MG63 (cell line): ENCODE data around the gene TMEM178B. TPM values are rescaled to one million over a fixed set of nuclear protein-coding genes. Genes with fewer than 3 reads are reported as not detected.

Experiments
- DNase-seq: peaks from one replicate; pipeline ENCODE4 v3.0.0-alpha.2; 2020
- H3K27me3 ChIP-seq: fragments of 250-450 bp; sonication (Bioruptor Pico); 2 replicates; pipeline ENCODE4 v1.5.1; 2020; ENCODE audit warnings: mild to moderate bottlenecking, moderate library complexity
- H3K36me3 ChIP-seq: fragments of 250-450 bp; sonication (Bioruptor Pico); 2 replicates; pipeline ENCODE4 v1.5.1; 2020; ENCODE audit warnings: mild to moderate bottlenecking, moderate library complexity
- H3K4me3 ChIP-seq: fragments of 250-450 bp; sonication (Bioruptor Pico); 2 replicates; pipeline ENCODE4 v1.5.1; 2020; ENCODE audit warnings: mild to moderate bottlenecking, moderate library complexity
- H3K9me3 ChIP-seq: fragments of 250-450 bp; sonication (Bioruptor Pico); 2 replicates; pipeline ENCODE4 v1.5.1; 2020; ENCODE audit warnings: mild to moderate bottlenecking, moderate library complexity
- total RNA-seq: library from RNA; depleted of rRNA; stranded (reverse); fragments of >200 nt; shearing (Covaris generic); gene quantifications from 2 replicates; pipeline ENCODE4 v1.2.3, GENCODE V29; 2014; ENCODE audit warnings: low replicate concordance

The TMEM178B gene
- total RNA-seq, 1 experiment from 2014 or later, result 0.10 TPM

GRCh38 chr7:141468341-141468740 is 394.5 kb downstream of the TMEM178B start:
- H3K27me3 ChIP-seq, result no peaks in the 10 kb centered on the region
- no peaks in the 10 kb centered on the region for H3K36me3 ChIP-seq
- no peak overlapping the region for H3K4me3 ChIP-seq
- DNase-seq, result no peak
- H3K9me3 ChIP-seq, result no peaks in the 10 kb centered on the region

- Histone ChIP-seq H3K4me3 (no peak overlapping the region), H3K36me3 (no peaks in the 10 kb centered on the region), H3K9me3 (no peaks in the 10 kb centered on the region), H3K27me3 (no peaks in the 10 kb centered on the region)
- no peak for DNase-seq
Observed at GRCh38 chr7:141475679-141476078, 401.8 kb downstream of the TMEM178B start.

- no peaks in the 10 kb centered on the region for H3K36me3 ChIP-seq
- H3K27me3 ChIP-seq, result no peaks in the 10 kb centered on the region
- H3K9me3 ChIP-seq, result no peaks in the 10 kb centered on the region
- no peak overlapping the region for H3K4me3 ChIP-seq
- DNase-seq, result peak; percentile 45
Observed at GRCh38 chr7:141477865-141478264, 404.0 kb downstream of the TMEM178B start.

GRCh38 chr7:141478845-141479244 is 405.0 kb downstream of the TMEM178B start:
- H3K4me3 ChIP-seq, result no peak overlapping the region
- H3K36me3 ChIP-seq, result no peaks in the 10 kb centered on the region
- no peaks in the 10 kb centered on the region for H3K9me3 ChIP-seq
- H3K27me3 ChIP-seq, result no peaks in the 10 kb centered on the region
- DNase-seq, result no peak

GRCh38 chr7:141480953-141481352 is 407.1 kb downstream of the TMEM178B start:
- no peak for DNase-seq
- H3K27me3 ChIP-seq, result no peaks in the 10 kb centered on the region
- no peak overlapping the region for H3K4me3 ChIP-seq

GRCh38 chr7:141481971-141482370 is 408.1 kb downstream of the TMEM178B start:
- Histone ChIP-seq H3K36me3 (no peaks in the 10 kb centered on the region), H3K9me3 (no peaks in the 10 kb centered on the region), H3K27me3 (no peaks in the 10 kb centered on the region), H3K4me3 (no peak overlapping the region)
- DNase-seq, result no peak

More at GRCh38 chr7:141480953-141481352, 407.1 kb downstream of the TMEM178B start:
- Histone ChIP-seq H3K9me3 (no peaks in the 10 kb centered on the region), H3K36me3 (no peaks in the 10 kb centered on the region)

- DNase-seq, result no peak
- no peak overlapping the region for H3K4me3 ChIP-seq
- no peaks in the 10 kb centered on the region for H3K27me3 ChIP-seq
- H3K9me3 ChIP-seq, result no peaks in the 10 kb centered on the region
- H3K36me3 ChIP-seq, result no peaks in the 10 kb centered on the region
Observed at GRCh38 chr7:141483044-141483443, 409.2 kb downstream of the TMEM178B start.

GRCh38 chr7:141484907-141485306 is 411.0 kb downstream of the TMEM178B start:
- DNase-seq, result no peak
- no peaks in the 10 kb centered on the region for H3K27me3 ChIP-seq
- H3K9me3 ChIP-seq, result no peaks in the 10 kb centered on the region
- H3K36me3 ChIP-seq, result no peaks in the 10 kb centered on the region
- no peak overlapping the region for H3K4me3 ChIP-seq

GRCh38 chr7:141486959-141487358 is 413.1 kb downstream of the TMEM178B start:
- H3K27me3 ChIP-seq, result no peaks in the 10 kb centered on the region
- no peaks in the 10 kb centered on the region for H3K36me3 ChIP-seq
- H3K4me3 ChIP-seq, result no peak overlapping the region
- no peak for DNase-seq
- H3K9me3 ChIP-seq, result no peaks in the 10 kb centered on the region

- no peak overlapping the region for H3K4me3 ChIP-seq
- DNase-seq, result no peak
- no peaks in the 10 kb centered on the region for H3K36me3 ChIP-seq
- H3K27me3 ChIP-seq, result no peaks in the 10 kb centered on the region
- H3K9me3 ChIP-seq, result no peaks in the 10 kb centered on the region
Observed at GRCh38 chr7:141490474-141490873, 416.6 kb downstream of the TMEM178B start.

GRCh38 chr7:141495057-141495456 is 421.2 kb downstream of the TMEM178B start:
- Histone ChIP-seq H3K9me3 (no peaks in the 10 kb centered on the region), H3K36me3 (no peaks in the 10 kb centered on the region), H3K4me3 (no peak overlapping the region), H3K27me3 (no peaks in the 10 kb centered on the region)
- no peak for DNase-seq

GRCh38 chr7:141497391-141497790 is 423.5 kb downstream of the TMEM178B start:
- Histone ChIP-seq H3K27me3 (no peaks in the 10 kb centered on the region), H3K4me3 (no peak overlapping the region), H3K9me3 (no peaks in the 10 kb centered on the region), H3K36me3 (no peaks in the 10 kb centered on the region)
- no peak for DNase-seq

GRCh38 chr7:141500608-141501007 is 426.7 kb downstream of the TMEM178B start:
- no peak for DNase-seq
- Histone ChIP-seq H3K36me3 (no peaks in the 10 kb centered on the region), H3K9me3 (no peaks in the 10 kb centered on the region), H3K27me3 (no peaks in the 10 kb centered on the region), H3K4me3 (no peak overlapping the region)

GRCh38 chr7:141501451-141501850 is 427.6 kb downstream of the TMEM178B start:
- H3K36me3 ChIP-seq, result no peaks in the 10 kb centered on the region
- H3K9me3 ChIP-seq, result no peaks in the 10 kb centered on the region
- H3K4me3 ChIP-seq, result no peak overlapping the region
- DNase-seq, result no peak
- H3K27me3 ChIP-seq, result no peaks in the 10 kb centered on the region

- no peak overlapping the region for H3K4me3 ChIP-seq
- no peaks in the 10 kb centered on the region for H3K36me3 ChIP-seq
- no peak for DNase-seq
- no peaks in the 10 kb centered on the region for H3K9me3 ChIP-seq
- no peaks in the 10 kb centered on the region for H3K27me3 ChIP-seq
Observed at GRCh38 chr7:141511316-141511675, 437.4 kb downstream of the TMEM178B start.

GRCh38 chr7:141511676-141512396 is 438.0 kb downstream of the TMEM178B start:
- Histone ChIP-seq H3K4me3 (no peak overlapping the region), H3K27me3 (no peaks in the 10 kb centered on the region), H3K9me3 (no peaks in the 10 kb centered on the region), H3K36me3 (no peaks in the 10 kb centered on the region)
- no peak for DNase-seq

- no peak for DNase-seq
- no peak overlapping the region for H3K4me3 ChIP-seq
- no peaks in the 10 kb centered on the region for H3K9me3 ChIP-seq
- no peaks in the 10 kb centered on the region for H3K27me3 ChIP-seq
- no peaks in the 10 kb centered on the region for H3K36me3 ChIP-seq
Observed at GRCh38 chr7:141512597-141512996, 438.7 kb downstream of the TMEM178B start.

- Histone ChIP-seq H3K4me3 (no peak overlapping the region), H3K27me3 (no peaks in the 10 kb centered on the region), H3K9me3 (no peaks in the 10 kb centered on the region), H3K36me3 (no peaks in the 10 kb centered on the region)
- DNase-seq, result no peak
Observed at GRCh38 chr7:141513720-141514119, 439.9 kb downstream of the TMEM178B start.
